Small intestine (tissue), 7 donors: ENCODE results near the gene RNF40. TPM values are rescaled to one million over a fixed set of nuclear protein-coding genes. Genes with fewer than 3 reads are reported as not detected.
"Not testable (repeated sequence)": the region's sequence is repeated elsewhere in the genome, so short reads cannot be mapped to it uniquely, and the experiment has no call there.

Source experiments
- DNase-seq, 2 donors: peaks; one replicate each; pipeline versions ENCODE4 v3.0.0 to v3.0.0-alpha.2; 2013
- FAIRE-seq: peaks from 2 replicates; lab custom pipeline; 2012; peaks lifted over from hg19 to GRCh38; lab: Jason Lieb, UNC
- H3K27ac ChIP-seq, 3 donors: one replicate each; pipeline ENCODE4 v1.5.1; 2013; ENCODE audit warnings: low read length in 2 of 3, mild to moderate bottlenecking in 2 of 3, control low read depth in 1 of 3, inconsistent platforms in 1 of 3, low read depth in 1 of 3, moderate library complexity in 1 of 3
- H3K27me3 ChIP-seq, 3 donors: one replicate each; pipeline ENCODE4 v1.6.1; 2013; ENCODE audit warnings: low read length in 3 of 3, inconsistent platforms in 1 of 3; ENCODE audit not compliant: control insufficient read depth in 3 of 3, insufficient read depth in 3 of 3
- H3K36me3 ChIP-seq, 3 donors: one replicate each; pipeline ENCODE4 v1.6.1; 2013; ENCODE audit warnings: low read length in 3 of 3, inconsistent platforms in 1 of 3, low read depth in 1 of 3, mild to moderate bottlenecking in 1 of 3, moderate library complexity in 1 of 3; ENCODE audit not compliant: control insufficient read depth in 3 of 3, insufficient read depth in 2 of 3
- H3K4me1 ChIP-seq, 3 donors: one replicate each; pipeline ENCODE4 v1.6.1; 2013; ENCODE audit warnings: low read length in 2 of 3, inconsistent platforms in 1 of 3, low read depth in 1 of 3, mild to moderate bottlenecking in 1 of 3, moderate library complexity in 1 of 3; ENCODE audit not compliant: control insufficient read depth in 3 of 3, insufficient read depth in 2 of 3
- H3K4me3 ChIP-seq, 3 donors: one replicate each; pipeline ENCODE4 v1.5.1; 2013; ENCODE audit warnings: low read length in 3 of 3, control low read depth in 1 of 3, inconsistent platforms in 1 of 3, low read depth in 1 of 3, mild to moderate bottlenecking in 1 of 3, moderate library complexity in 1 of 3
- H3K9me3 ChIP-seq, 2 donors: one replicate each; pipeline ENCODE4 v1.6.1; 2013; ENCODE audit warnings: low read depth in 1 of 2, low read length in 1 of 2; ENCODE audit not compliant: control insufficient read depth in 2 of 2, insufficient read depth in 1 of 2
- WGBS, 3 donors: extraction: QIAGEN DNeasy Blood & Tissue Kit; methylation state at CpG; one replicate each; pipeline ENCODE4 v1.1.7; 2013; 5-methylcytosine and 5-hydroxymethylcytosine counted together
- polyA plus RNA-seq, 4 donors: library from polyadenylated mRNA; stranded (reverse) in 3 of 4; unstranded in 1 of 4; fragments of 200-250 nt in 3 of 4; fragments of 120-200 nt in 1 of 4; gene quantifications; one replicate each; pipeline versions ENCODE4 v1.2.1 to v1.2.3, GENCODE V29; 2013
- donor health status: healthy with polysubstance abuse.
- donor health status: control.
- donor health status: control.
- donor health status: Bipolar disorder and iron deficiency.
- donor health status: healthy.

The RNF40 gene
- polyA plus RNA-seq, 4 donors, result 55.9 to 84.9 (median 58.1) TPM

- no peak overlapping the region for H3K4me3 ChIP-seq
- DNase-seq (no peak), FAIRE-seq (no peak)
- no peaks in the 10 kb centered on the region for H3K9me3 ChIP-seq
- 73 to 86% (median 77%) methylated on average over 3 of the region's 3 CpGs for whole genome bisulfite sequencing, 3 donors
- H3K27me3 ChIP-seq, result no peaks in the 10 kb centered on the region
- peaks cover 0 to 11% (median 0%) of the 10 kb centered on the region in 3 donors for H3K4me1 ChIP-seq
- no peak overlapping the region for H3K27ac ChIP-seq
- no peaks in the 10 kb centered on the region for H3K36me3 ChIP-seq
These were observed 40.8 kb downstream of the RNF40 start for GRCh38 chr16:30802936-30803335.

GRCh38 chr16:30805056-30805369 lies 42.9 kb downstream of the RNF40 start:
- no peak for FAIRE-seq
- Histone ChIP-seq H3K27ac (peak overlapping the region; percentile 84 to 96 (median 92)), H3K27me3 (no peaks in the 10 kb centered on the region), H3K4me1 (peaks cover 0 to 11% (median 0%) of the 10 kb centered on the region in 3 donors), H3K36me3 (no peaks in the 10 kb centered on the region), H3K4me3 (peak overlapping the region; percentile 58 to 92 (median 88)), H3K9me3 (no peaks in the 10 kb centered on the region)
- no peak for DNase-seq
- WGBS, 3 donors, result 30 to 48% (median 46%) methylated on average over 8 of the region's 8 CpGs

GRCh38 chr16:30805370-30806169 lies 43.4 kb downstream of the RNF40 start:
- H3K27ac ChIP-seq, result peak overlapping the region; percentile 84 to 96 (median 92)
- DNase-seq, result peak; percentile 88 to 94
- H3K9me3 ChIP-seq, result no peaks in the 10 kb centered on the region
- peaks cover 0 to 11% (median 0%) of the 10 kb centered on the region in 3 donors for H3K4me1 ChIP-seq
- peak overlapping the region; percentile 58 to 92 (median 88) for H3K4me3 ChIP-seq
- FAIRE-seq, result no peak
- WGBS, 3 donors, result 1 to 2% (median 2%) methylated on average over 52 to 62 of the region's 62 CpGs
- no peaks in the 10 kb centered on the region for H3K27me3 ChIP-seq
- no peaks in the 10 kb centered on the region for H3K36me3 ChIP-seq

- DNase-seq, result no peak
- H3K27me3 ChIP-seq, result no peaks in the 10 kb centered on the region
- no peaks in the 10 kb centered on the region for H3K36me3 ChIP-seq
- WGBS, 3 donors, result 81 to 99% (median 91%) methylated on average over 5 of the region's 5 CpGs
- peaks cover 0 to 13% (median 0%) of the 10 kb centered on the region in 3 donors for H3K4me1 ChIP-seq
- no peak overlapping the region for H3K27ac ChIP-seq
- no peak overlapping the region for H3K4me3 ChIP-seq
- no peak for FAIRE-seq
- no peaks in the 10 kb centered on the region for H3K9me3 ChIP-seq
These were observed 46.0 kb downstream of the RNF40 start for GRCh38 chr16:30808146-30808545.

- not testable (repeated sequence) for FAIRE-seq
These were observed 46.8 kb downstream of the RNF40 start for GRCh38 chr16:30808890-30809426.

GRCh38 chr16:30809675-30810074 lies 47.6 kb downstream of the RNF40 start:
- not testable (repeated sequence) for FAIRE-seq, H3K27me3 ChIP-seq, DNase-seq, H3K36me3 ChIP-seq, H3K4me3 ChIP-seq, H3K27ac ChIP-seq, H3K9me3 ChIP-seq
- WGBS, 3 donors, result 77 to 83% (median 81%) methylated on average over 5 of the region's 5 CpGs
- peaks cover 0 to 24% (median 0%) of the 10 kb centered on the region in 3 donors for H3K4me1 ChIP-seq

More at GRCh38 chr16:30808890-30809426, 46.8 kb downstream of the RNF40 start:
- H3K4me3 ChIP-seq, H3K27me3 ChIP-seq, H3K36me3 ChIP-seq, H3K27ac ChIP-seq, H3K9me3 ChIP-seq, DNase-seq: not testable (repeated sequence)
- 42 to 57% (median 47%) methylated on average over 5 of the region's 5 CpGs for WGBS, 3 donors
- peaks cover 0 to 21% (median 0%) of the 10 kb centered on the region in 3 donors for H3K4me1 ChIP-seq

- 75 to 86% (median 83%) methylated on average over 3 of the region's 3 CpGs for WGBS, 3 donors
- FAIRE-seq (no peak), DNase-seq (no peak)
- no peaks in the 10 kb centered on the region for H3K9me3 ChIP-seq
- no peaks in the 10 kb centered on the region for H3K36me3 ChIP-seq
- peak overlapping the region; percentile 87 to 97 (median 89) for H3K27ac ChIP-seq
- H3K4me1 ChIP-seq, result peaks cover 0 to 16% (median 0%) of the 10 kb centered on the region in 3 donors
- no peaks in the 10 kb centered on the region for H3K27me3 ChIP-seq
- H3K4me3 ChIP-seq, result peak overlapping the region in 2 of 3 donors; percentile 15 to 45
These were observed 51.7 kb downstream of the RNF40 start for GRCh38 chr16:30813821-30814189.

GRCh38 chr16:30816769-30817168 lies 54.6 kb downstream of the RNF40 start:
- H3K27me3 ChIP-seq, result no peaks in the 10 kb centered on the region
- H3K9me3 ChIP-seq, result no peaks in the 10 kb centered on the region
- DNase-seq, result no peak
- no peak for FAIRE-seq
- no peak overlapping the region for H3K27ac ChIP-seq
- peaks cover 0 to 16% (median 0%) of the 10 kb centered on the region in 3 donors for H3K4me1 ChIP-seq
- H3K4me3 ChIP-seq, result no peak overlapping the region
- 56 to 80% (median 65%) methylated on average over 2 of the region's 2 CpGs for WGBS, 3 donors
- H3K36me3 ChIP-seq, result no peaks in the 10 kb centered on the region
